ENCODE results near the gene KIAA1549.

GRCh38 chr7:138935465-138936011, 45.7 kb downstream of the KIAA1549 start:
- TF ChIP-seq CTCF (IDR thresholded peaks at IDR 0.05) (no peak), POLR2A (IDR thresholded peaks at IDR 0.05) (no peak)
